Astrocyte (in vitro differentiated cells and primary cell): Measurements from ENCODE around the gene MTERF1. TPM values are rescaled to one million over a fixed set of nuclear protein-coding genes. Genes with fewer than 3 reads are reported as not detected.

Experiments
- DNase-seq: peaks from one replicate; pipeline ENCODE4 v3.0.0-alpha.2; 2010; ENCODE audit warnings: low read depth
- FAIRE-seq: peaks from 2 replicates; lab custom pipeline; 2011; peaks lifted over from hg19 to GRCh38; lab: Jason Lieb, UNC
- H2AFZ ChIP-seq: 2 replicates; pipeline ENCODE4 v1.6.0; 2012; ENCODE audit warnings: low read depth, low read length, inconsistent platforms
- H3K27ac ChIP-seq: 2 replicates; pipeline ENCODE4 v1.5.1; 2011; ENCODE audit warnings: low read depth, low read length, inconsistent platforms
- H3K27me3 ChIP-seq: 2 replicates; pipeline ENCODE4 v1.6.0; 2011; ENCODE audit warnings: low read length, inconsistent platforms; ENCODE audit not compliant: insufficient read depth
- H3K36me3 ChIP-seq: 2 replicates; pipeline ENCODE4 v1.5.1; 2011; ENCODE audit warnings: low read length, inconsistent platforms; ENCODE audit not compliant: insufficient read depth
- H3K4me1 ChIP-seq: 2 replicates; pipeline ENCODE4 v1.5.1; 2011; ENCODE audit warnings: low read length, inconsistent platforms; ENCODE audit not compliant: insufficient read depth
- H3K4me2 ChIP-seq: 2 replicates; pipeline ENCODE4 v1.6.0; 2012; ENCODE audit warnings: low read length, inconsistent platforms
- H3K4me3 ChIP-seq: 2 replicates; pipeline ENCODE4 v1.5.1; 2011; ENCODE audit warnings: low read depth, mild to moderate bottlenecking, low read length, inconsistent platforms; ENCODE audit not compliant: insufficient read depth
- H3K79me2 ChIP-seq: 2 replicates; pipeline ENCODE4 v1.6.0; 2012; ENCODE audit warnings: mild to moderate bottlenecking, low read length, inconsistent platforms; ENCODE audit not compliant: insufficient read depth
- H3K9ac ChIP-seq: 2 replicates; pipeline ENCODE4 v1.6.0; 2012; ENCODE audit warnings: mild to moderate bottlenecking, low read length, inconsistent platforms
- H3K9me3 ChIP-seq: 2 replicates; pipeline ENCODE4 v1.5.1; 2012; ENCODE audit warnings: low read depth, mild to moderate bottlenecking, low read length, inconsistent platforms; ENCODE audit not compliant: insufficient read depth
- H4K20me1 ChIP-seq: 2 replicates; pipeline ENCODE4 v1.6.0; 2012; ENCODE audit warnings: low read length, inconsistent platforms; ENCODE audit not compliant: insufficient read depth
- H3K27ac Mint-ChIP-seq: one replicate; pipeline ENCODE4 v1.8.0; 2021; ENCODE audit warnings: mild to moderate bottlenecking, mixed read lengths; ENCODE audit not compliant: unreplicated experiment
- H3K27me3 Mint-ChIP-seq: one replicate; pipeline ENCODE4 v1.8.0; 2021; ENCODE audit warnings: low read depth, mixed read lengths; ENCODE audit not compliant: unreplicated experiment
- H3K36me3 Mint-ChIP-seq: one replicate; pipeline ENCODE4 v1.8.0; 2021; ENCODE audit warnings: low read depth, mixed read lengths; ENCODE audit not compliant: unreplicated experiment
- H3K4me1 Mint-ChIP-seq: one replicate; pipeline ENCODE4 v1.8.0; 2021; ENCODE audit warnings: low read depth, mixed read lengths; ENCODE audit not compliant: unreplicated experiment
- H3K4me3 Mint-ChIP-seq: one replicate; pipeline ENCODE4 v1.8.0; 2021; ENCODE audit warnings: mild to moderate bottlenecking, moderate library complexity, mixed read lengths; ENCODE audit not compliant: unreplicated experiment
- H3K9me3 Mint-ChIP-seq: one replicate; pipeline ENCODE4 v1.8.0; 2021; ENCODE audit warnings: mild to moderate bottlenecking, mixed read lengths; ENCODE audit not compliant: unreplicated experiment
- CTCF ChIP-seq: IDR thresholded peaks from 2 replicates; pipeline ENCODE4 v1.5.1; 2011; ENCODE audit warnings: low read depth, mild to moderate bottlenecking, inconsistent platforms, low read length, moderate library complexity; ENCODE audit not compliant: insufficient read depth
- EZH2 ChIP-seq: IDR thresholded peaks from 2 replicates; pipeline ENCODE4 v1.6.1; 2012; ENCODE audit warnings: mild to moderate bottlenecking, low read length, inconsistent platforms; ENCODE audit not compliant: insufficient read depth
- total RNA-seq: library from RNA; stranded (reverse); gene quantifications from 2 replicates; pipeline ENCODE4 v1.2.1, GENCODE V29; 2021

The MTERF1 gene
- total RNA-seq, 1 donor from 2014 or later: 10.9 TPM

GRCh38 chr7:91872069-91872468, 8.4 kb downstream of the MTERF1 start:
- Histone ChIP-seq H3K36me3 (peaks cover under 1% of the 10 kb centered on the region), H3K27ac (no peak overlapping the region), H3K4me1 (no peaks in the 10 kb centered on the region), H3K79me2 (peaks cover 42% of the 10 kb centered on the region), H3K27me3 (no peaks in the 10 kb centered on the region), H2AFZ (no peak overlapping the region), H3K9ac (no peak overlapping the region), H3K4me2 (no peak overlapping the region), H4K20me1 (peaks cover 10% of the 10 kb centered on the region), H3K4me3 (no peak overlapping the region), H3K9me3 (no peaks in the 10 kb centered on the region)
- FAIRE-seq (no peak), DNase-seq (no peak)
- TF ChIP-seq CTCF: no peak
- TF ChIP-seq EZH2: no peak
- H3K27ac Mint-ChIP-seq: no peak overlapping the region
- H3K27me3 Mint-ChIP-seq: no peaks in the 10 kb centered on the region
- no peaks in the 10 kb centered on the region for H3K36me3 Mint-ChIP-seq
- no peak overlapping the region for H3K4me3 Mint-ChIP-seq
- no peaks in the 10 kb centered on the region for H3K9me3 Mint-ChIP-seq
- H3K4me1 Mint-ChIP-seq: no peaks in the 10 kb centered on the region

GRCh38 chr7:91869661-91870060, 10.8 kb downstream of the MTERF1 start:
- Histone ChIP-seq H4K20me1 (peaks cover 7% of the 10 kb centered on the region), H2AFZ (no peak overlapping the region), H3K9me3 (no peaks in the 10 kb centered on the region), H3K27me3 (no peaks in the 10 kb centered on the region), H3K4me3 (no peak overlapping the region), H3K4me1 (no peaks in the 10 kb centered on the region), H3K27ac (no peak overlapping the region), H3K79me2 (peaks cover 22% of the 10 kb centered on the region), H3K36me3 (no peaks in the 10 kb centered on the region), H3K4me2 (no peak overlapping the region), H3K9ac (no peak overlapping the region)
- Mint-ChIP-seq H3K4me3 (no peak overlapping the region), H3K4me1 (no peaks in the 10 kb centered on the region), H3K27me3 (no peaks in the 10 kb centered on the region), H3K27ac (no peak overlapping the region), H3K9me3 (no peaks in the 10 kb centered on the region), H3K36me3 (no peaks in the 10 kb centered on the region)
- no peak for DNase-seq
- TF ChIP-seq CTCF (no peak), EZH2 (no peak)
- no peak for FAIRE-seq

GRCh38 chr7:91866599-91867148, 13.8 kb downstream of the MTERF1 start:
- H3K4me1 ChIP-seq: no peaks in the 10 kb centered on the region
- no peak overlapping the region for H3K4me3 Mint-ChIP-seq
- no peak overlapping the region for H3K27ac Mint-ChIP-seq
- H3K9ac ChIP-seq: no peak overlapping the region
- no peaks in the 10 kb centered on the region for H3K27me3 Mint-ChIP-seq
- no peak for FAIRE-seq
- no peaks in the 10 kb centered on the region for H3K9me3 Mint-ChIP-seq
- H4K20me1 ChIP-seq: no peaks in the 10 kb centered on the region
- H3K36me3 Mint-ChIP-seq: no peaks in the 10 kb centered on the region
- no peak for DNase-seq
- TF ChIP-seq EZH2: no peak
- TF ChIP-seq CTCF: no peak
- H3K27ac ChIP-seq: no peak overlapping the region
- no peaks in the 10 kb centered on the region for H3K36me3 ChIP-seq
- H3K9me3 ChIP-seq: no peaks in the 10 kb centered on the region
- H3K4me3 ChIP-seq: no peak overlapping the region
- no peaks in the 10 kb centered on the region for H3K4me1 Mint-ChIP-seq
- H3K4me2 ChIP-seq: no peak overlapping the region
- no peaks in the 10 kb centered on the region for H3K27me3 ChIP-seq
- peaks cover 5% of the 10 kb centered on the region for H3K79me2 ChIP-seq
- H2AFZ ChIP-seq: no peak overlapping the region
